HepG2 (cell line): ENCODE measurements around the gene CYP2U1. TPM values are rescaled to one million over a fixed set of nuclear protein-coding genes. Genes with fewer than 3 reads are reported as not detected.

Experiments
- ATAC-seq: fragments of 200-7000 bp; cut with Tn5 transposase; 3 replicates; pipeline ENCODE4 v1.9.1; 2020; ENCODE audit warnings: mild to moderate bottlenecking, moderate library complexity
- BruUV-seq: library from RNA; stranded (reverse); fragments of 400-500 nt; replicated peaks from 2 replicates; lab custom pipeline; 2021; lab: Mats Ljungman, UMichigan
- CTCF ChIA-PET: fragments of 300-600 bp; formaldehyde crosslinking; extraction: SDS; loops from one replicate; lab custom pipeline; 2021; ENCODE audit warnings: low total read pairs, inconsistent platforms, low intra/inter-chr PET ratio; lab: Yijun Ruan, JAX
- POLR2A ChIA-PET: fragments of 350-600 bp; sonication (Branson Sonifier 250); formaldehyde crosslinking; loops from one replicate; lab custom pipeline; 2020; ENCODE audit warnings: antibody characterized with exemption, inconsistent platforms; lab: Yijun Ruan, JAX
- DNase-seq: peaks from one replicate; pipeline ENCODE4 v3.0.0-alpha.2; 2015; ENCODE audit warnings: low spot score
- FAIRE-seq: peaks from 3 replicates; lab custom pipeline; 2011; peaks lifted over from hg19 to GRCh38; lab: Jason Lieb, UNC
- H2AFZ ChIP-seq: one replicate; pipeline ENCODE4 v1.6.1; 2011; ENCODE audit warnings: low read length, inconsistent platforms
- H3K27ac ChIP-seq: fragments of 300-600 bp; 3 replicates; pipeline ENCODE4 v1.8.0; 2011; ENCODE audit warnings: mixed run types, mild to moderate bottlenecking, mixed read lengths, low read length, inconsistent platforms; ENCODE audit not compliant: insufficient read depth; ENCODE audit errors: extremely low read length
- H3K27me3 ChIP-seq, 2 experiments: fragments of 200-600 bp in 1 of 2; 2 replicates in 1 of 2; 3 replicates in 1 of 2; pipeline versions ENCODE4 v1.6.0 to v1.8.0; 2011; ENCODE audit warnings: low read length in 2 of 2, mild to moderate bottlenecking in 2 of 2, moderate library complexity in 2 of 2, inconsistent platforms in 1 of 2; ENCODE audit not compliant: insufficient read depth in 2 of 2, control insufficient read depth in 1 of 2
- H3K36me3 ChIP-seq, 2 experiments: fragments of 200-600 bp in 1 of 2; replicated peaks in 1 of 2; 2 replicates in 1 of 2; 3 replicates in 1 of 2; pipeline versions ENCODE4 v1.5.1 to v1.8.0; 2011; ENCODE audit warnings: low read length in 2 of 2, inconsistent platforms in 1 of 2; ENCODE audit not compliant: insufficient read depth in 2 of 2, control insufficient read depth in 1 of 2
- H3K4me1 ChIP-seq: 2 replicates; pipeline ENCODE4 v1.5.1; 2012; ENCODE audit warnings: low read length, inconsistent platforms; ENCODE audit not compliant: insufficient read depth
- H3K4me2 ChIP-seq: 2 replicates; pipeline ENCODE4 v1.6.0; 2011; ENCODE audit warnings: low read depth, low read length, inconsistent platforms
- H3K4me3 ChIP-seq, 3 experiments: fragments of 200-600 bp in 1 of 3; sonication (generic), shearing (Covaris generic) in 1 of 3; replicated peaks in 1 of 3; 2 replicates each; pipeline ENCODE4 v1.5.1; 2011 to 2016; ENCODE audit warnings: low read length in 3 of 3, inconsistent platforms in 2 of 3, low read depth in 2 of 3, mild to moderate bottlenecking in 2 of 3, control low read depth in 1 of 3, mixed read lengths in 1 of 3; ENCODE audit not compliant: insufficient read depth in 1 of 3
- H3K79me2 ChIP-seq: one replicate; pipeline ENCODE4 v1.6.1; 2011; ENCODE audit warnings: low read length, inconsistent platforms; ENCODE audit not compliant: insufficient read depth
- H3K9ac ChIP-seq: 2 replicates; pipeline ENCODE4 v1.6.0; 2011; ENCODE audit warnings: mild to moderate bottlenecking, low read depth, low read length, inconsistent platforms; ENCODE audit not compliant: insufficient read depth
- H3K9me3 ChIP-seq: 2 replicates; pipeline ENCODE4 v1.5.1; 2012; ENCODE audit warnings: mild to moderate bottlenecking, low read length
- H4K20me1 ChIP-seq: 2 replicates; pipeline ENCODE4 v1.6.0; 2011; ENCODE audit warnings: inconsistent platforms, mild to moderate bottlenecking, low read length, moderate library complexity; ENCODE audit not compliant: insufficient read depth
- ASH2L ChIP-seq: fragments of 300-600, 200-600 bp; sonication (generic); IDR thresholded peaks from 2 replicates; pipeline ENCODE4 v1.7.0; 2017; ENCODE audit warnings: low read depth, mild to moderate bottlenecking, moderate library complexity, mixed read lengths, low read length; ENCODE audit not compliant: insufficient read length
- NFATC3 ChIP-seq: sonication (generic); formaldehyde crosslinking; IDR thresholded peaks from 2 replicates; pipeline ENCODE4 v1.5.1; 2020; ENCODE audit warnings: mild to moderate bottlenecking, missing genetic modification reagents
- NR2C2 ChIP-seq: sonication (generic); formaldehyde crosslinking; IDR thresholded peaks from 2 replicates; pipeline ENCODE4 v1.4.0; 2020; ENCODE audit warnings: missing genetic modification reagents, mild to moderate bottlenecking, moderate library complexity, borderline replicate concordance
- RBFOX2 ChIP-seq: fragments of 200-400 bp; formaldehyde crosslinking; IDR thresholded peaks from 2 replicates; pipeline ENCODE4 v1.6.1; 2017; ENCODE audit warnings: low read depth, mild to moderate bottlenecking, low read length
- STAT5B ChIP-seq: sonication (generic); formaldehyde crosslinking; IDR thresholded peaks from 2 replicates; pipeline ENCODE4 v1.4.0; 2020; ENCODE audit warnings: missing genetic modification reagents
- TARDBP ChIP-seq: sonication (generic); formaldehyde crosslinking; IDR thresholded peaks from 2 replicates; pipeline ENCODE4 v1.8.0; 2022; ENCODE audit warnings: mild to moderate bottlenecking, missing genetic modification reagents
- ZFP82 ChIP-seq: sonication (generic); formaldehyde crosslinking; IDR thresholded peaks from 2 replicates; pipeline ENCODE4 v1.5.1; 2020; ENCODE audit warnings: mild to moderate bottlenecking, missing genetic modification reagents, borderline replicate concordance
- ZNF333 ChIP-seq: sonication (generic); formaldehyde crosslinking; IDR thresholded peaks from 2 replicates; pipeline ENCODE4 v1.4.0; 2020; ENCODE audit warnings: mild to moderate bottlenecking, missing genetic modification reagents, borderline replicate concordance
- ZNF543 ChIP-seq: sonication (generic); formaldehyde crosslinking; IDR thresholded peaks from 2 replicates; pipeline ENCODE4 v1.4.0; 2020; ENCODE audit warnings: mild to moderate bottlenecking, missing genetic modification reagents
- ZNF552 ChIP-seq: sonication (generic); formaldehyde crosslinking; IDR thresholded peaks from 2 replicates; pipeline ENCODE4 v1.9.0; 2022; ENCODE audit warnings: missing genetic modification reagents, mild to moderate bottlenecking, borderline replicate concordance
- ZNF776 ChIP-seq: sonication (generic); formaldehyde crosslinking; IDR thresholded peaks from 2 replicates; pipeline ENCODE4 v1.4.0; 2020; ENCODE audit warnings: mild to moderate bottlenecking, missing genetic modification reagents
- in situ Hi-C: cut with HindIII; loops from 2 replicates; pipeline ENCODE4 v1.10.0; 2017; ENCODE audit warnings: low pct_unique_long_range_greater_than_20kb; ENCODE audit not compliant: extremely low pct_ligation_motif_present
- intact Hi-C: fragments of 100-400 bp; cut with micrococcal nuclease; formaldehyde crosslinking; loops from one replicate; pipeline ENCODE4 v1.10.0; 2022; ENCODE audit not compliant: unreplicated experiment
- polyA plus RNA-seq, 8 experiments: library from polyadenylated mRNA; depleted of rRNA in 3 of 8; stranded (reverse) in 7 of 8; unstranded in 1 of 8; fragments of >200 nt; fragmentation: Illumina TruSeq in 4 of 8; extraction: Trizol in 4 of 8; gene quantifications; 2 replicates each; pipeline versions ENCODE4 v1.2.1 to v1.2.3, GENCODE V29; 2011 to 2016; ENCODE audit warnings: low read depth in 4 of 8, missing spikeins in 1 of 8, mixed read lengths in 1 of 8; ENCODE audit not compliant: insufficient read depth in 1 of 8
- total RNA-seq, 5 experiments: library from RNA; depleted of rRNA; stranded (reverse); fragments of >200 nt; fragmentation: Illumina TruSeq; extraction: Trizol; gene quantifications; 2 replicates each; pipeline ENCODE4 v1.2.3, GENCODE V29; 2016; ENCODE audit warnings: low read depth in 1 of 5
- TF ChIP-seq, protein P1 (sequence below): sonication (generic); formaldehyde crosslinking; IDR thresholded peaks from 2 replicates; pipeline ENCODE4 v1.4.0; 2020; ENCODE audit warnings: missing genetic modification reagents
- TF ChIP-seq, protein P2 (sequence below), 2 experiments: sonication (generic) in 1 of 2; formaldehyde crosslinking in 1 of 2; IDR thresholded peaks; 2 replicates each; pipeline versions ENCODE4 v1.5.1 to v1.6.1; 2011 to 2020; ENCODE audit warnings: borderline replicate concordance in 1 of 2, low read depth in 1 of 2, low read length in 1 of 2, mild to moderate bottlenecking in 1 of 2, missing genetic modification reagents in 1 of 2, moderate library complexity in 1 of 2

The CYP2U1 gene
- total and polyA plus RNA-seq, 2 of the 13 experiments (the other 11 are each of a cell fraction or from before 2014, with no cell fraction given), result 1.4 to 3.4 TPM

DNA sequence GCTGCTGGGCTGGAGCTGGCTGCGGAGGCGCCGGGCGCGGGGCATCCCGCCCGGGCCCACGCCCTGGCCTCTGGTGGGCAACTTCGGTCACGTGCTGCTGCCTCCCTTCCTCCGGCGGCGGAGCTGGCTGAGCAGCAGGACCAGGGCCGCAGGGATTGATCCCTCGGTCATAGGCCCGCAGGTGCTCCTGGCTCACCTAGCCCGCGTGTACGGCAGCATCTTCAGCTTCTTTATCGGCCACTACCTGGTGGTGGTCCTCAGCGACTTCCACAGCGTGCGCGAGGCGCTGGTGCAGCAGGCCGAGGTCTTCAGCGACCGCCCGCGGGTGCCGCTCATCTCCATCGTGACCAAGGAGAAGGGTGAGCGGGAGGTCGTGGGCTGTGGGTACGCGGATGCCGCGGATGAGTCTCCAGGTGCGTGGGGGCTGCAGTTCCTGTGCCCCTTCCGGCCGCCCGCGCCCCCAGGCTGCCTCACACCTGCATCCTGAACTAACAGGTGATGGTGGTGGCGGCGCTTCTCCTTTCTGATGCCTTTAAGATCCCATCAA, 499 bp downstream of the CYP2U1 start (continued):
- TF ChIP-seq ZFP82 (CRISPR knock-in tag) (no peak), ZNF543 (CRISPR knock-in tag) (no peak), TARDBP (CRISPR knock-in tag) (0 out of 2 replicates have a peak, but pooled peaks have one; percentile 22), STAT5B (CRISPR knock-in tag) (no peak), ASH2L (peak; percentile 27), RBFOX2 (peak; percentile 6), ZNF552 (0 out of 2 replicates have a peak, but pooled peaks have one; percentile 20), ZNF776 (0 out of 2 replicates have a peak, but pooled peaks have one; percentile 45), NR2C2 (peak; percentile 27; the same call in 1 of the 2 replicates), ZNF333 (CRISPR knock-in tag) (0 out of 2 replicates have a peak, but pooled peaks have one; percentile 60)

DNA sequence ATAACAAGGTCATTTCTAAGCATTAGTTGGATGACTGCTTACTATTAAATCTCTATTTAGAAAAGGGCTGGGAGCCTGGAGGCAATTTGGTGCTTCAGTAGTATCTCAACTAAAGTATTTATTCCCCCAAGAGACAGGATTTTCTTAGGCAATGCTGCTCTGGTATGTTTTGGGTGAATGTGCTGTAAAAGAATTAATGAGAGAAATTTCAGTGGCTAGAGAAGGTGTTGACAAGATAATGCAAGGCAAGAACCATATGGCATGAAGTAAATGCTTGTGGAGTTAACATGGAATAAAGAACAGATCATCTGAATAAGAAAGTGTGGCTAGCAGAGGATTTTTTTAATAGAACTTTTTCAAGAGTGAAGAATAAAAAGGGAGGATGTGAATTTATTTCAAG, 3.9 kb downstream of the CYP2U1 start:
- H3K4me3 ChIP-seq, result no peak overlapping the region
- no peak overlapping the region for H3K4me2 ChIP-seq
- peaks cover 22% of the 10 kb centered on the region for H3K4me1 ChIP-seq
- H3K36me3 ChIP-seq, result no peaks in the 10 kb centered on the region
- in situ Hi-C loops, result no loop called here
- H2AFZ ChIP-seq, result no peak overlapping the region
- DNase-seq (no peak), ATAC-seq (no peak), FAIRE-seq (no peak)
- no peaks in the 10 kb centered on the region for H4K20me1 ChIP-seq
- BruUV-seq, result no TSS peak
- POLR2A ChIA-PET, result no interaction called here
- no peaks in the 10 kb centered on the region for H3K9me3 ChIP-seq
- CTCF ChIA-PET, result no interaction called here
- H3K27ac ChIP-seq, result no peak overlapping the region
- intact Hi-C loops, result no loop called here
- H3K9ac ChIP-seq, result no peak overlapping the region
- TF ChIP-seq, protein P1, sequence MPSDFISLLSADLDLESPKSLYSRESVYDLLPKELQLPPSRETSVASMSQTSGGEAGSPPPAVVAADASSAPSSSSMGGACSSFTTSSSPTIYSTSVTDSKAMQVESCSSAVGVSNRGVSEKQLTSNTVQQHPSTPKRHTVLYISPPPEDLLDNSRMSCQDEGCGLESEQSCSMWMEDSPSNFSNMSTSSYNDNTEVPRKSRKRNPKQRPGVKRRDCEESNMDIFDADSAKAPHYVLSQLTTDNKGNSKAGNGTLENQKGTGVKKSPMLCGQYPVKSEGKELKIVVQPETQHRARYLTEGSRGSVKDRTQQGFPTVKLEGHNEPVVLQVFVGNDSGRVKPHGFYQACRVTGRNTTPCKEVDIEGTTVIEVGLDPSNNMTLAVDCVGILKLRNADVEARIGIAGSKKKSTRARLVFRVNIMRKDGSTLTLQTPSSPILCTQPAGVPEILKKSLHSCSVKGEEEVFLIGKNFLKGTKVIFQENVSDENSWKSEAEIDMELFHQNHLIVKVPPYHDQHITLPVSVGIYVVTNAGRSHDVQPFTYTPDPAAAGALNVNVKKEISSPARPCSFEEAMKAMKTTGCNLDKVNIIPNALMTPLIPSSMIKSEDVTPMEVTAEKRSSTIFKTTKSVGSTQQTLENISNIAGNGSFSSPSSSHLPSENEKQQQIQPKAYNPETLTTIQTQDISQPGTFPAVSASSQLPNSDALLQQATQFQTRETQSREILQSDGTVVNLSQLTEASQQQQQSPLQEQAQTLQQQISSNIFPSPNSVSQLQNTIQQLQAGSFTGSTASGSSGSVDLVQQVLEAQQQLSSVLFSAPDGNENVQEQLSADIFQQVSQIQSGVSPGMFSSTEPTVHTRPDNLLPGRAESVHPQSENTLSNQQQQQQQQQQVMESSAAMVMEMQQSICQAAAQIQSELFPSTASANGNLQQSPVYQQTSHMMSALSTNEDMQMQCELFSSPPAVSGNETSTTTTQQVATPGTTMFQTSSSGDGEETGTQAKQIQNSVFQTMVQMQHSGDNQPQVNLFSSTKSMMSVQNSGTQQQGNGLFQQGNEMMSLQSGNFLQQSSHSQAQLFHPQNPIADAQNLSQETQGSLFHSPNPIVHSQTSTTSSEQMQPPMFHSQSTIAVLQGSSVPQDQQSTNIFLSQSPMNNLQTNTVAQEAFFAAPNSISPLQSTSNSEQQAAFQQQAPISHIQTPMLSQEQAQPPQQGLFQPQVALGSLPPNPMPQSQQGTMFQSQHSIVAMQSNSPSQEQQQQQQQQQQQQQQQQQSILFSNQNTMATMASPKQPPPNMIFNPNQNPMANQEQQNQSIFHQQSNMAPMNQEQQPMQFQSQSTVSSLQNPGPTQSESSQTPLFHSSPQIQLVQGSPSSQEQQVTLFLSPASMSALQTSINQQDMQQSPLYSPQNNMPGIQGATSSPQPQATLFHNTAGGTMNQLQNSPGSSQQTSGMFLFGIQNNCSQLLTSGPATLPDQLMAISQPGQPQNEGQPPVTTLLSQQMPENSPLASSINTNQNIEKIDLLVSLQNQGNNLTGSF (CRISPR knock-in tag), result no peak
- no peak for TF ChIP-seq NFATC3 (CRISPR knock-in tag)
- TF ChIP-seq, protein P2, sequence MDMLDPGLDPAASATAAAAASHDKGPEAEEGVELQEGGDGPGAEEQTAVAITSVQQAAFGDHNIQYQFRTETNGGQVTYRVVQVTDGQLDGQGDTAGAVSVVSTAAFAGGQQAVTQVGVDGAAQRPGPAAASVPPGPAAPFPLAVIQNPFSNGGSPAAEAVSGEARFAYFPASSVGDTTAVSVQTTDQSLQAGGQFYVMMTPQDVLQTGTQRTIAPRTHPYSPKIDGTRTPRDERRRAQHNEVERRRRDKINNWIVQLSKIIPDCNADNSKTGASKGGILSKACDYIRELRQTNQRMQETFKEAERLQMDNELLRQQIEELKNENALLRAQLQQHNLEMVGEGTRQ (IDR thresholded peaks at IDR 0.05; ENCODE audit: low read depth, low read length), result no peak
- TF ChIP-seq, protein P2 (CRISPR knock-in tag; IDR thresholded peaks at IDR 0.05; ENCODE audit: borderline replicate concordance), result no peak
- no peaks in the 10 kb centered on the region; a peak in 1 of 5 replicates for H3K27me3 ChIP-seq
- H3K79me2 ChIP-seq, result no peaks in the 10 kb centered on the region
